HG02610 (cell line): ENCODE measurements around the gene PSEN1.

ENCODE experiments used
- ATAC-seq: cut with Tn5 transposase; IDR thresholded peaks from one replicate; pipeline ENCODE4 v1.9.1; 2021; ENCODE audit warnings: mild to moderate bottlenecking, moderate library complexity; ENCODE audit not compliant: unreplicated experiment

The PSEN1 gene

DNA sequence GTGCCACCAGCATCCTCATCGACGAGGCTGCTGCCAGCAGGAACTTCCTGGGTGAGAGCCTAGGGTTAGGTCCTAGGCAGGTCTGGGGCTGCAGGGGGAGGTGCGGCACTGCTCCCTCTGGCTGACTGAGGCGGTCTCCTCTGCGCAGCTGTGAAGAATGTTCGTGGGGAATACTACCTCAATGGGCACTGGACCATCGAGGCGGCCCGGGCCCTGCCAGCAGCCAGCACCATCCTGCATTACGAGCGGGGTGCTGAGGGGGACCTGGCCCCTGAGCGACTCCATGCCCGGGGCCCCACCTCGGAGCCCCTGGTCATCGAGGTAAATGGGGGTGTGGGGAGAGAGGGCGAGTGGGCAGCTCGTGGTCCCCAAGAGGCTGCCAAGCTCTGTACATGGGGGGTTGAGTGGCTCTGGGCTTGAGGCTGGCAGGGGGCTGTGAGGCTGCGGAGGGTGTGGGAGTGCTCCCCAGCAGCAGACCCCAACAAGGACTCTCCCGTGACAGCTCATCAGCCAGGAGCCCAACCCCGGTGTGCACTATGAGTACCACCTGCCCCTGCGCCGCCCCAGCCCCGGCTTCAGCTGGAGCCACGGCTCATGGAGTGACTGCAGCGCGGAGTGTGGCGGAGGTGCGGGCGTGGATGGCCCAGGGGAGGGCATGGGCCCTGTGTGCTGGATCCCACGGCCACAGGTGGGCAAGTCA lies 115.4 kb downstream of the PSEN1 start:
- ATAC-seq: no peak

DNA sequence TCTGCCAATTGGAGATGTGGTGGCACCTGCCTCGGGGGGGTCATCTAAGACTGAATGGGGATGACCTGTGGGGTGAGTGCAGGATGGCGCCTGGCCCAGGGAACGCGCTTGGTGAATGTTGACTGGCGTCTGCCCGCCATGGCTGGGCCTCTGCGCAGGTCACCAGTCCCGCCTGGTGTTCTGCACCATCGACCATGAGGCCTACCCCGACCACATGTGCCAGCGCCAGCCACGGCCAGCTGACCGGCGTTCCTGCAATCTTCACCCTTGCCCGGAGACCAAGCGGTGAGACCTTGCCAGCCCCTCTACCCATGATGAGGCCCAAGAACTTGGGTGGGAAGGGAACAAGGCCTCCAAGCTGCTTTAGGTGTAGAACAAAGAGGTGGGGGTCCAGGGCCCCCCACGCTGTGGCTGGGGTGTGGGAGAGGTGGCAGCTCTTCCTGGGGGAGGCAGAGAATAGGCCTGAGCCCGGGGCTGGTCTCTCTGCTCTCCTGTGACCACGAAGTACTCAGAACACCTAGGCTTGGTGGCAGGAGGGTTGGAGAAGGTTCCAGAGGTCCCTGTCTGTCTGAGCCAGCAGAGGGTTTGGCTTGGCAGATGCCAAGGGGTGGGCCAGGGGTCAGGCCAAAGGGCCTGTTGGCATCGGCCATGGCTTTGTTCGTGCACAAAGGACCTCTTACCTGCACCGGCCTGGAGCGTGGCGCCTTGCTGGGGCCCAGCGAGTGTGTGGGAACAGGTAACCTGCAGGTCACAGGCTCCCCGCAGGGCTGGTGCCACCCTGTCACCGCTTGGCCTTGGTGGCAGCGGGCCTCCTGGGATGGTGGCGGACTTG lies 116.4 kb downstream of the PSEN1 start:
- ATAC-seq: no peak

DNA sequence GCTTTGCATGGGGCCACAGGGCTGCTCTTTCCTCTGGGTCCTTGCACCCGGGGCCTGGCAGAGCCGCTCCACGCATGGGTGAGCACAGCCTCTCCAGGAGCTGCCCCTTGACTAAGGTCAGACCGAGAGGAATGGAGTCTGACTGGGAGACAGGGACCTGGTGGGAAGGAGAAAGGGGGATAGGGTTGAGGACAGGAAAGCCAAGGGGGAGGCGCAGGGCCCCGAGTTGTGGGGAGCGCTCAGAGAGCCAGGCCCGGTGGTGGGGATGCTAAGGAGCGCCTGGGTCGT lies 117.0 kb downstream of the PSEN1 start:
- ATAC-seq: no peak

DNA sequence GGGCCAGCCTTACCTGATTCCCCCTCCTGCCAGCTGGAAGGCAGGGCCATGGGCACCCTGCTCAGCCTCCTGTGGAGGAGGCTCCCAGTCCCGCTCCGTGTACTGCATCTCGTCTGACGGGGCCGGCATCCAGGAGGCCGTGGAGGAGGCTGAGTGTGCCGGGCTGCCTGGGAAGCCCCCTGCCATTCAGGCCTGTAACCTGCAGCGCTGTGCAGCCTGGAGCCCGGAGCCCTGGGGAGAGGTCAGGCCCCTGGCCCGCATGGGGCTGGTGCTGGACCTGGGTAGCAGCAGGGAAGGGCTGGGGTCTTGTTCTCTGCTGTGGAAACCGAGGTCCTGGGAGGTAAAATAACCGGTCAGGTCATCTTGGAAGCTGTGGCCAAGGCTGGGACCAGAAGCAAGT lies 117.4 kb downstream of the PSEN1 start:
- no peak for ATAC-seq

DNA sequence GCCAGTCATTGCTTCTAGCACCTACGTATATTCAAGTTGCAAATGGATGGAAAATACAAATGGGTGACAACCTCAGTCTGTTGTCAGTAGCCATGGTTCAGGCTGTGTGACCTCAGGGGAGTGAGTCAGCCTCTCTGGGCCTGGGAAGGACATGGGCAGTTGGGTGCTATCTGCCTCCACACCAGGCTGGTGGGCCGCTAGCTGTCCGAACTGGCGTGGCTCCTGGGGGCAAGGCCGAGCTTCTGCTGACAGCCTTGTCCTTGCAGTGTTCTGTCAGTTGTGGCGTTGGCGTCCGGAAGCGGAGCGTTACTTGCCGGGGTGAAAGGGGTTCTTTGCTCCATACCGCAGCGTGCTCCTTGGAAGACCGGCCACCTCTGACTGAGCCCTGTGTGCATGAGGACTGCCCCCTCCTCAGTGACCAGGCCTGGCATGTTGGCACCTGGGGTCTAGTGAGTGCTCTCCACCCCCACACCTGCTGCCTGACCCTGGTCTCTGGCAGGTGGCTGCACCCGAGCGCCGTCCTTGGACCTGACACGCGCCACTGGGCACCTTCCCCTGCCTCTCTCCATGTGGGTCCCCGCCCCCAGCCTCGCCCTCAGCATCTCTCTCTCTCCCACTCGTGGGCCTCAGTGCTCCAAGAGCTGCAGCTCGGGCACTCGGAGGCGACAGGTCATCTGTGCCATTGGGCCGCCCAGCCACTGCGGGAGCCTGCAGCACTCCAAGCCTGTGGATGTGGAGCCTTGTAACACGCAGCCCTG lies 118.1 kb downstream of the PSEN1 start:
- ATAC-seq: no peak

DNA sequence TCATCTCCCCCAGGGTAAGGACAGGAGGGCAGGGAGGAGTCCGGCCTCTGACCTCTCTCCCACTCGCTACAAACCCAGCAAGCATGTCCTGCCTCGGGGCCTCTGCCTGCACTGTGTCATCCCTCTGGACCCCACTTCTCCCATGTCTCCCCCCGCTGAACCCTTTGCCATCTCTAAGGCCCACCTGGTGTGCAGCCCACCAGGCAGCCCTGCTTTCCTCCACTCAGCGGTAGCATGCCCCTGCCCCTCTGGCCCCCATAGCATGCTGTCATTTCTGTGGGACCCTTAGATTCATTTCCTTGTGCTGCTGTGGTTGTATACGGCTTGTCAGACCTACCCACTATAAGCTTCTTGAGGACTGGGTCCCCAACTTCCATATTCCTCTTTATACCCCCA lies 118.7 kb downstream of the PSEN1 start:
- ATAC-seq: no peak

DNA sequence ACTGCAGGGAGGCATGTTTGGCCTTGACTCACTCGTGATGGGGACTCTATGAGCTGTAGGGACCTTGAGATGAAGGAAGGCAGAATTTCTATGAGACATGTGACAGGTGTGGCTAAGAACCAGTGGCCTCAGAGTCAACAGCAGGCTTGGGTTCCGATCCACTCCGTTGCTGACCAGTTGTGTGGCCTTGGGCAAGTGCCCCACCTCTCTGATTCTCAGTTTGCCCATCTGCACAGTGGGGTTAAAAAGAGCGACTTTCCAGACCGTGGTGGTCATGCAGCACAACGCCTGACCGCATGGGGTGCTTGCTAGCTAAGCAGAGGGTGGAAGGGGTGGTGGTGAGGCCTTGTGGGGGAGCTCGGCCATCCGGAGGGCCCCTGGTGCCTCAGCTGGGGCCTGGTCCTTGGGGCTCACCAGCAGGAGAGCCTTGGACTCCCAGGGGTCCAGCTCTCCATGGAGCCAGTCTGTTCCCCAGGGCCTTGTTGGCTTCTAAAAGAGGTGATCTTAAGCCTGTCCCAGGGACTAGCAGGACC lies 119.5 kb downstream of the PSEN1 start:
- no peak for ATAC-seq

DNA sequence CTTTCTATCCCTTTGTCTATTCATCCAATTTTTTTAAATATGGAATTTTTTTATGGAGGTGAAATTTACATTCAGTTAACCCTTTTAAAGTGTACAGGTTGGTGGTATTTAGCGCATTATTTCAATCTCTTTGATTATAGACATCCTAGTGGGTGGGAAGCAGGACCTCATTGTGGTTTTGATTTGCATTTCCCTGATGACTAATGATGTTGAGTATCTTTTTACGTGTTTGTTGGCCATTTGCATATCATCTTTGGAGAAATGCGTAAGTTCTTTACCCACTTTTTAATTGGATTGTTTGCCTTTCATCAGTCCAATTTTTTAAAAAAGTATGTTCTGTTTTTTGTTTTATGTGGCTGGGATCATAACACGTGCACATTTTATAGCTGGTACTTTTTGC lies 121.8 kb downstream of the PSEN1 start:
- ATAC-seq: no peak

DNA sequence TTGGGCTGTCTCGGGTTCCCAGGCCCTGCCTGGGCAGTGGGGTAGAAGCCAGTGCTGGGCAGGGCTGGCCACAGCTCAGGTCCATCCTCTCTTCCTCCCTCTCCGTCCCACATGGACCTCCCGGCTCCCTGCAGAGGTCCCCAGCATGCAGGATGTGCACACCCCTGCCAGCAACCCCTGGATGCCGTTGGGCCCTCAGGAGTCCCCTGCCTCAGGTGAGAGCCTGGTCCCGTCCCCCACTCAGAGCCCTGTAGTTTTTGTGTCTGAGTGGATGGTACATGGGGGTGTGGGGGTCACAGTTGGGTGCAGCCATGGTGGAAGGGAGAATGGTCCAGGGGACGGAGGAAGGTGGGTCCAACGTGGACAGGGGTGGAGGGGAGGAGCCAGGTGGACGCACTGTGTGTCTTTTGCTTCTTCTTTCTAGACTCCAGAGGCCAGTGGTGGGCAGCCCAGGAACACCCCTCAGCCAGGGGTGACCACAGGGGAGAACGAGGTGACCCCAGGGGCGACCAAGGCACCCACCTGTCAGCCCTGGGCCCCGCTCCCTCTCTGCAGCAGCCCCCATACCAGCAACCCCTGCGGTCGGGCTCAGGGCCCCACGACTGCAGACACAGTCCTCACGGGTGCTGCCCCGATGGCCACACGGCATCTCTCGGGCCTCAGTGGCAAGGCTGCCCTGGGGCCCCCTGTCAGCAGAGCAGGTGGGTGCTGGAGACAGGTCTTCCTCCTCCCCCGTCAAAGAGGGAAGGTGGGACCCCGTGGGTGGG lies 122.7 kb downstream of the PSEN1 start:
- ATAC-seq: no peak

DNA sequence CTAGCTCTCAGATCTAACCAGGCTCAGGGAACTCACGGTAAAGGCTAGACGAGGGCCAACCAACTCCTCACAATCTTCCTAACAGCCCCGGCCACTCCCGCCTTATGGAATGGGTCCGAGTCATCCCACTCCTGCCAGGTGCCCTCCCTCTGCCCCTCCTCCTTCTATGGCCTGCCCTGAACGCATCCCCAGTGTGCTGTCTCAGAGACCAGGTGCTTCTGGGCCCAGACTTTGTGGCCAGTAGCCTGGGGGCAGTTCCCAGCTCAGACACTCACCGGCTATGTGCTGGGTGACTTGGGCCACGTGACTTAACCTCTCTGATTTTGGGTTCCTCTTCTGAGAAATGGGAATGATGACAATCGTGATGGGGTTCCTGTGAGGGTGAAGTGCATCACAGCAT lies 123.5 kb downstream of the PSEN1 start:
- no peak for ATAC-seq

DNA sequence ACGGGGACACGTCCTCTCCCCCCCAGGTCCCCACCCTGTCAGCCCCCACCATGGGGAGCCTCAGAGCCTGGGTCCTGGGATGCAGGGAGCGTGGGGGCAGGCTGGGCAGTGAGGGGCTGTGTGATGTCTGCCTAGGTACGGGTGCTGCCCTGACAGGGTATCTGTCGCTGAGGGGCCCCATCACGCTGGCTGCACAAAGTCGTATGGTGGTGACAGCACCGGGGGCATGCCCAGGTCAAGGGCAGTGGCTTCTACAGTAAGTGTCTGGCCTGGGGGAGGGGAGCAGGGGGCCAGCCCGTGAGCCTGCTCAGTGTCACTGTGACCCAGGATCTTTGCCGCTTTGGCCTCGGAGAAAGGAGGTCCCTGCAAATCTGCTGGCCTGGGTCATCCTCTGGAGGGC lies 124.3 kb downstream of the PSEN1 start:
- ATAC-seq: no peak

DNA sequence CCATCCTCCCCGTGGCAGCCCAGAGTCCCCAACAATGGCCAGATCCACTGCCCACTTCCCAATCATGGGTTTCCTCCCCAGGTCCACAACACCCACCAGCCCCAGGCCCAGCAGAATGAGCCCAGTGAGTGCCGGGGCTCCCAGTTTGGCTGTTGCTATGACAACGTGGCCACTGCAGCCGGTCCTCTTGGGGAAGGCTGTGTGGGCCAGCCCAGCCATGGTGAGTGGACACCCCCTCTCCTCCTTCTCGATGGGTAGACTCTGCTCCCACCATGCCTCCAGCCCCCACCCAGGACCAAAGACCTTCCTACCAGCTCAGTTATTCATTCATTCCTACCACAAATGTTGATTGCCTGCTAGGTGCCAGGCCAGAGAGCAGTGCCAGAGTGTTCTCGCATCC lies 124.8 kb downstream of the PSEN1 start:
- no peak for ATAC-seq

DNA sequence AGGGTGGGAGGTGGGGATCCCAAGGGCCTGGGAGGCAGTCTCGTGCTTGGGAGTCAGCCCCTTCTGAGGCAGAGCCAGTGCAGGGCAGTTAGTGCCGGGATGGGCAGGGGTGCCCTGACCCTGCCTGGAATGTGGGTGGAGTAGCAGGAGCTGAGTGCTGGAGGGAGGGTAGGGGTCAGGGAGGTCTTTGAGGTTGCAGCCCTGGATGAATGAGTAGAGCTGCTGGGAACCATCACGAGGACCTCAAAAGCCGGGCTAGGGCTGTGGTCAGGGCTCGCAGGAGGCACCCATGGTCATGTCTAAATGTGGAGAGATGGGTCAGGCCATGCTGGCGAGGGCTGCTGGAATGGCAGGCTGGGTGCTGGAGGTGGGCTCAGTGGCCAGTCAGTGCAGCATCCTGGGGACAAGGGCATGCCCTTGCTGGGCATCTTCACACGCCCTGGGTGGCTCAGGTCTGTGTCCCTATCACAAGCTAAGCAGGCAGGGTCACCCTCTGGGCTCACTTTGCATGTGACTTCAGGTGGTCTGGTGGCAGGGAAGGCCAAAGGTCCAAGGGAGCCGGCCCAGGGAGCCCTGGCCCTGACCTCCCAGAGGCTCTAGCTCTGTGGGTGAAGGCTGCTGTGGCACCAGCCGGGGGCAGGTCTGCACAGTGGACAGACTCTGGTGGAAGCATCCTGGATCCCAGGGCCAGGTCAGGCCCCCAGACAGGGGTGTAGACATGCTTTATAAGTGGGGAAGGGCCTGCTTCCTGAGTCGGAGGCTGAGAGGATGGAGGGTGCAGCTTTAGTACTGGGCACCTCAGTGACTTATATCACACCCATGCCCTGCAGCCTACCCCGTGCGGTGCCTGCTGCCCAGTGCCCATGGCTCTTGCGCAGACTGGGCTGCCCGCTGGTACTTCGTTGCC lies 125.5 kb downstream of the PSEN1 start:
- no peak for ATAC-seq

DNA sequence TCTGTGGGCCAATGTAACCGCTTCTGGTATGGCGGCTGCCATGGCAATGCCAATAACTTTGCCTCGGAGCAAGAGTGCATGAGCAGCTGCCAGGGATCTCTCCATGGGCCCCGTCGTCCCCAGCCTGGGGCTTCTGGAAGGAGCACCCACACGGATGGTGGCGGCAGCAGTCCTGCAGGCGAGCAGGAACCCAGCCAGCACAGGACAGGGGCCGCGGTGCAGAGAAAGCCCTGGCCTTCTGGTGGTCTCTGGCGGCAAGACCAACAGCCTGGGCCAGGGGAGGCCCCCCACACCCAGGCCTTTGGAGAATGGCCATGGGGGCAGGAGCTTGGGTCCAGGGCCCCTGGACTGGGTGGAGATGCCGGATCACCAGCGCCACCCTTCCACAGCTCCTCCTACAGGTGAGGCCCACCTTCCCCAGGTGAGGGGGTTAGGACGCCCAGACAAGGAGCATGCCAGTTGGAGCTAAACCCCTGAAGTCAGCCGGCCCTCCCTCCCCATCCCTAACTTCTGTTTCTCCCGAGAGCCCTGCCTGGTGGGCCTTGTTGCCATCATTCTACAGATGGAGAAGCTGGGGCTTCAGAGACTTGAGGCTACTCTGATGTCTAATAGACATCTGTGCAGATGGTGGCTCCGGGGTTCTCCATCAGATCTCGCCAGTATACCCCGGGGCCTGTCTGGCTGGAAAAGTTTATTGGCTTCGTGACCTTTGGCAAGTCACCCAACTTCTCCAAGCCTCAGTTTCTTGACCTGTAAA lies 126.3 kb downstream of the PSEN1 start:
- no peak for ATAC-seq

DNA sequence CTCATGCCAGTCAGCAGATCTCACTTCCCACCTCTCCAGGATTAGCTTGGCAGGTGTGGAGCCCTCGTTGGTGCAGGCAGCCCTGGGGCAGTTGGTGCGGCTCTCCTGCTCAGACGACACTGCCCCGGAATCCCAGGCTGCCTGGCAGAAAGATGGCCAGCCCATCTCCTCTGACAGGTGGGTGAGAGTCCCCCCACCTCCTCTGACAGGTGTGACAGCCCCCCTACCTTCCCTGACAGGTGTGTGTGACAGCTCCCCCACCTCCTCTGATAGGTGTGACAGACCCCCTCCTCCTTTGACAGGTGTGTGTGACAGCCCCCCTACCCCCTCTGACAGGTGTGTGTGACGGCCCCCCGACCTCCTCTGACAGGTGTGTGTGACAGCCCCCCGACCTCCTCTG lies 127.3 kb downstream of the PSEN1 start:
- ATAC-seq: no peak

DNA sequence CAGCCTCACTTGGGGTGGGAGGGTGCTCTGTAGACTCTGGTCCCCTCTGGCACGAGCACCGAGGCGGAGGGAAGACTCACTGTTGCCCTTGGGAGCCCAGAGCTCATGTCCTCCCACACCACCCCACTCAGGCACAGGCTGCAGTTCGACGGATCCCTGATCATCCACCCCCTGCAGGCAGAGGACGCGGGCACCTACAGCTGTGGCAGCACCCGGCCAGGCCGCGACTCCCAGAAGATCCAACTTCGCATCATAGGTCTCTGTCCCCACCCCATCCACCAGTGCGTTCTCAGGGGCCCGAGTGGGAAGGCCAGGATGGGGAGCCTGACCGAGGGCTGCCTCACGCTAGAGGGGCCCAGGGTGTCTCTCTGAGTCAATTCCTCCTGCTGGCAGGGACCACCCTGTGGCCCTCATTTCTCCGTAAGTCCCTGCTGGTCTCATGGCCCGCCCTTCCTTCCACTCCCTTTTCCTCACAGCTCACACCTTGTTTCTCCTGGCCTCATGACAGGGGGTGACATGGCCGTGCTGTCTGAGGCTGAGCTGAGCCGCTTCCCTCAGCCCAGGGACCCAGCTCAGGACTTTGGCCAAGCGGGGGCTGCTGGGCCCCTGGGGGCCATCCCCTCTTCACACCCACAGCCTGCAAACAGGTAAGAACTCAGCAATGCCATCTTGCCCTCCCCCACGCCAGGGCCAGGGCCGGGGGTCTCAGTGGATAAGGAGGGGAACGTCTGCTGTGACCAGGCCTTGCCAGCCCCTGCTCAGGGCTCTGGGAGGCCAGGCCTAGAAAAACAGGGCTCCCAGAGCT lies 128.0 kb downstream of the PSEN1 start:
- no peak for ATAC-seq

DNA sequence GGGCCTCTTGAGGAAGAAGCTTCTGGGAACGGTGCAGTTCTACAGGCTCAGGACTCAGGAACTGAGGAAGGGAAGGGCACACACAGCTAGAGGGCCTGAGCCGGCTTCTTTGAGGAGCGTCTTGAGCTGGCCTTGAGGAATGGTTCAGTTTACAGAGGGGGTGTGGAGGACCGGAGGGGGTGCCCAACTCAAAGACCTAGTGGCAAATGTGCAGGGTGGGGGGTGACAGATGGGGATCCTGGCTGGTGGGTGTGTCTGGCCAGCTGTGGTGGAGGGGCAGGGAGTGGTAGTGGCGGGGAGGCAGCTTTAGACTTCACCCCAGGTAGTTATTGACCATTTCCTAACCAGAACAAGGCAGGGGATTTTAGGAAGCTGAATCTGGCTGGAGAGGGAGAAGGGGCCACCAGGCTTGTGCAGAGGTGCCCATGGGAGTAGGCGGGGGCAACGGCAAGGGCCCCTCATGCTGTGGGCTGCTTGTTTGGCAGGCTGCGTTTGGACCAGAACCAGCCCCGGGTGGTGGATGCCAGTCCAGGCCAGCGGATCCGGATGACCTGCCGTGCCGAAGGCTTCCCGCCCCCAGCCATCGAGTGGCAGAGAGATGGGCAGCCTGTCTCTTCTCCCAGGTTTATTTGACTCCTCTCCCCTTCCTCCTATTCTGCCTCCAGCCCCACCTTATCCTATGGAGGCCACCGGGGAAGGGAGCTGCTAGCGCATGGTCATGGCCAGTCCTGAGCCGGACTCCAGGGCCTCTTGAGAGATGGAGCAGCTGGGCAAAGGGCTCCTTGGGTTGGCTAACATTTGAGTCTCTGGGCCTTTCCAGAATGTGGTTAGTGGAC lies 128.8 kb downstream of the PSEN1 start:
- no peak for ATAC-seq

DNA sequence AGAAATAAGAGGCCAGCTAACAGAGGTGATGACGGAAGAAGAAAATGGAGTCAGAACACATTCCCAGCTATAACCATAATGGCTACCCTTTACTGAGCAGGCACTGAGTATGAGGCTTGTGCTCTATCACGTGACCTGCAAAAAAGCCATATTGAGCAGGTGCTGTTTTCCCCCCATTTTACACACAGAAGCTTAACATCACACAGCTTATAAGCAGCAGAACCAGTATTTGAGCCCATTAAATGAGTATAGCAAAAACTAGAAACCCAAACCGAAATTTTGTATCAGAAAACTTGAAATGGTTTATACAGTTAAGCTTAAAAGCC lies 129.4 kb downstream of the PSEN1 start:
- no peak for ATAC-seq
